Stimulated activated CD4-positive, alpha-beta T cell treated with anti-CD3 and anti-CD28 coated beads, Interleukin-12 subunit alpha, Interleukin-12 subunit beta, amount 100 ng/mL, for 4 hours (primary cell): ENCODE data around the gene CHKA.

Experiments used
- DNase-seq: peaks from one replicate; pipeline ENCODE4 v3.0.0-alpha.2; 2020

The CHKA gene

DNA sequence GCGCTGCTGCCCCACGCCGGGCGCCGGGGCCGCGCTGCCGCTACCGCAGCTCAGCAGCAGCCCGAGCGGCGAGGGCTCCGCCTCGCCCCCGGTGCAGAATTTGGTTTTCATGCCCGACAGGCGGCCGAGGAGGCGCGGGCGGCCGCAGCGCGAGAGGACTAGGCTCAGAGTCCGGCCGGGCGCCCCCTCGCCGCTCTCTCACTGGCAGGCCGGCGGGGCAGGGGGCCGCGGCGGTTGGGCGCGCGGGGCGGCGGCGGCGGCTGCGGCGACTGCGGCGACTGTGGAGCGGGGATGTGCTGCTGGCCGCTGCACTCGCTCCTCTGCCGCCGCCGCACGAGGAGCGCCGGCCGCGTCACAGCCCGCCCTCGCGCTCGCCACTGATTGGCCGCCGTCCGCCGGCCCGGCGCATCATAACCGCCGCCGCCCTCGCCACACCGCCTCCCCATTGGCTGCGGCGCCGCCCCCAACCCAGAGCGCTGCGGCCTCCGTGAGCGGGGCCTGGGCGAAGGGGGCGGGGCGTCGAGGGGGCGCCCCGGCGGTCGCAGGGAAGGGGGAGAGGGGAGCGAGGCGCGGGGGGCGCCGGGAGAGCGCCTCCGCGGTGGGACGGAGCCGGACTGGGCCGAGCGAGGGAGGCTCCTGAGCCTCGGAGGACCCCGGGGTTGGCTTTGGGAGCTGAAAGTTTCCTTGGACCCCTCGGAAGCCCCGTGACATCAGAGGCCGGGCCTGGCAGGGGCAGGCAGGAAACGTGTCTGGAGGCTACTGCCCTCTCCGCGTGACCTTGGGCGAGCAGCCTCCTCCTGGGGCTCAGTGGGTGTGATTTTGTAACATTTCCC lies at the start of gene CHKA:
Gene CHKA, minus strand, starts transcription at position 322 of the 833 bp plus-strand sequence. Its CDS starts 211 bp downstream, at position 111.
- DNase-seq: peak; percentile 88

DNA sequence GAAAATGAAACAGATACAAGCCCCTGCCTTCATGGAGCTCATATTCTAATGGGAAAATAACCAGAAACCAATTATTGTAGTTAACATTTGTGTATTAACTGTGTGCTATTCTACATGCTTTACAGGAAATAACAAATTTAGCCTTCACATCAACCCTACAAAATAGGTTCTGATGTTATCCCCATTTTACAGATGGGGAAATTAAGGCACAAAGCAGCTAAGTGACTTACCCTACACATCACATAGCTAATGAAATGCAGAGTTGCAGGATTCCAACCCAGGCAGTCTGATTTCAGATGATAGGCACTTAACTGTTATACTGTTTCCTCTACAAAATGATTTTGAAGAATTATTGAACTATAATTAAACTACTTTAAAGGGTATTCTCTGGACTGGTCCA lies 48.3 kb upstream of the CHKA start:
- DNase-seq: no peak

DNA sequence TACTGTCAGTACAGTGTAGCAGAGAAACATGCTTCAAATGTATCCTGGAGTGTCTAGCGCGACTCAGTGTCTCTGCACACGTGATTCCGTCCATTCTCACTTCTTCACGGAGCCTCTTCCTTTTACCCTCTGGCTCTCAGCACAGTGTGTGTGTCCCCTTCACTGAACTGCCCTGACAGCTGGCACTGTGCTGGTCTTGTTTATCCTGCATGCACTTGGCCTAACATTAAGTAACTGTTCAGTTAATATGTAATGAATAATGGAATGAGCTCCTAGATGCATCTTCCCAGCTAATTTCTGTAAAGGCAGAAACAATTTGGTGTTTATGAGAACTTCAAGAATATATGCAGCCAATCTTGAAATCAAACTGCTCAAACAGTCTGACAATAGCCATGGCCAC lies 47.5 kb upstream of the CHKA start:
- no peak for DNase-seq

DNA sequence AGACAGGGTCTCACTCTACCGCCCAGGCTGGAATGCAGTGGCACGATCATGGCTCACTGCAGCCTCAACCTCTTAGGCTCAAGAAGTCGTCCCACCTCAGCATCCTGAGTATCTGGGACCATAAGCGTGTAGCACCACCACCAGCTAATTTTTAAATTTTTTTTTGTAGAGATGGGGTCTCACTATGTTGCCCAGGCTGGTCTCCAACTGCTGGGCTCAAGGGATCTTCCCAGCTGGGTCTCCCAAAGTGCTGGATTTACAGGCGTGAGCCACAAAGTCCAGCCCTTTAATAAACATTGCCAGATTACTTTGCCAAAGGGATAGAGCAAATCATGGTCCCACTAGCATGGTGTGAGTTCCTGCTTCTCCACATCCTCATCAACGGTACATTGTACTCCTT lies 46.3 kb upstream of the CHKA start:
- DNase-seq: no peak

DNA sequence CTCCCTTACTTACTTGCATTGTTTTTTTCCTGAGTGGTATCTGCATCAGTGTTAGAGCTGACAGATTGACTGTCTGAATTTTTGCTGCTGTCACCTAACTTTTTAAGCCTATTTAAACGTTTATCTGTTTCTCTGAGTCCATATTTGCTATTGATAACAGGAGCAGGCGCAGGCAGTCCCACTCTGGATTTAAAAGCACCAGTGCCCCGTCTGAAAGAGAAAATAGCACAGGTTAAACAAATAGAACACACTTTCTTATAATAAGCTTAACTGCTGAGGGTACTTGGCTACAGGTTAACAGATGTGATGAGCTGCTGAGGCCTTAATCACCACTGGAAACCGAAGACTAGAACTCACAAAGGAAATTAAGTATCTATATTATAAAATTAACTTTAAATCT lies 45.8 kb upstream of the CHKA start:
- DNase-seq: no peak

DNA sequence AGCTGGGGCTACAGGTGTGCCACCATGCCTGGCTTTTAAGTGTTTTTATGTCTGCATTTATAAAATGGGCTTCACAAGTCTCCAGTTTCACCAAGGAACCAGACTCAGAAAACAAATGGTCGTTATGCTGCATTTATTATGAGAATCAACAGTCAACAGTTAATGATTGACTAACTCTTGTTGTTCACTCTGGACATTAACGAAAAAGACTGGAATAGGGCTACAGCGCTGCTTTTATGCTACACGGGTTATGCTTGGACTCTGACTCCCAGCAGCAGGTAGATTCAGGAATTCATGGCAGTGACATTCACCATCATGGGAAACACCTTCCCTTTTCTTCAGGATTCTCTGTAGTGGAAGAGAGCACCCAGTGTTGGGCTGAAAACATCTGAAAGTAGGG lies 44.4 kb upstream of the CHKA start:
- no peak for DNase-seq

DNA sequence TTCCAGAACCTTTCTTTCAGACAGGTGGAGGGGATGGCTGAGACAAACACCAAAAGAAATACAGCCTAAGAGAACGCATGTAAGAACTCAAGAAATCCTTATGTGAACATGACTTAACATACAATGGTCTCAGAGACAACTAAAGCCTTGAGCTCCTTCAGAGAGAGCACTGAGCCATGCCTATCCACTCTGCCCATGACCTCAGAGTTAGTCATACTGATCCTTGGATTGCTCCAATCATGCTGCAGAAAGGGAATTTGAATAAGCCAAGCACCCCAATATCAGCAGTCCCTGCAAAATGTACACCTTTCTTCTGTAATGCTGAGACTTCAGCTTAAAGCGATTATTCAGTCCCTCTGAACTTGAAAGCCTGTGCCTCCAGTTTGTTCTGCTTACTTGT lies 43.2 kb upstream of the CHKA start:
- DNase-seq: no peak

DNA sequence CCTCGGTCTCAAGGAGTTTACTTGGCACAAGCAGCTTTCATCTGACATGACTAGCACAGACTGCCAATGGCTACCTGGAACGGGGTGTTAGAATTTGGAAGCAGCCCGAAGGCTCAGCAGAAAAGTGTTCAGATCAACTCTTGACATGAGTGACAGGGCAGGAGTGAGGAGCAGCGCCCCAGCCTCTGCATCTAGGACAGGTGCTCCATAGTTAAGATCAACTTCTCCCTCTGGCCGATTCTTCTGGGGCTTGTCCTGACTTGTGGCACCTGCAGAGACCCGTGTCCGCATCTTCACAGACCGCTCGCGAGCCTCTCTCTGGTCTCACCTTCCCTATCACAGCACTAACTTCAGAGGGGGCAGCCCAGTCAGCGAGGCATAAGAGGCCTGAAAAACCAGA lies 42.5 kb upstream of the CHKA start:
- DNase-seq: no peak

DNA sequence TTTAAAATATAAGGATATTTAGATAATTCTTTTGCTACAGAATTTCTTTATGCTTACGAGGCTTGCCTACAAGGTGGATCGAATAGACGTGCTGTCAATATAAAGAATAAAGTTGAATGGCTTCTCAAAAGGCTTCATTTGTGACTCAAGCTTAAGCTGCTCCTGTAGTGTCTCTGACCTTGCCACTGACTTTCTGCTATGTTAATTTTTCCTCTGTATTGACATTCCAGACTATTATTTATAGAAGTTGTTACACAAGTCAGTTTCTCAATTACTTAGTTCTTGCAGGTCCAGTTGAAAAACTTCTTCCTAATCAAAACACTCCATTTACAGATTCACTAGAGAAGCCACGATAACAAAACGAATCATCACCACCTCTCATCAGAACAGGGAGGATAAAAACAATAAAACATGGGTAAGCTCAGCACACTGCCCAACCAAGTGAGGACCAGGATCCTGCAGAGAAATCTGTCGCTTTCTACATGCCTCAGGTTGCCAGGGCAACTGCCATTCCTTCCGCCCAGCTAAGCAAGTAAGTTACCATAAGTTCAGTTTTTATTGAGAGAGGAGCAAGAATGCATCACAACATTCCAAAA lies 39.0 kb upstream of the CHKA start:
- no peak for DNase-seq

DNA sequence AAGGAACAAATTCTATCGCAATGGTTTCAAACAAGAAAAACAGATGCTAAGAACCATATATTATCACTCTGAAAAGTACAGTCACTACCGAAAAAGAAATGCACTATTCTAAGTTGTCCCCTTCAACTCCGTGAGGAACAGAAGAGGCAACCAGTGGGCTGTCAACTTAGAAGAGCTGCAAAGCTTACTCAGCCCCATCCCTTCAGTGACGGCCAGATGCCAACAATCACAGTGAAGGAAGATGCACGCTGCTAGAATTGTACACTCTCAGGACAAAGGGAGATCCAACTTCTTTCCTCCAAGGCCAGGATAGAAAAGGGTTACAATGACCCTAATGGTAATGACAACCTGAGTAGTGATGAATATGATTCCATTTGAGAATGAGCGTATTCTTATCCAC lies 38.5 kb upstream of the CHKA start:
- no peak for DNase-seq

DNA sequence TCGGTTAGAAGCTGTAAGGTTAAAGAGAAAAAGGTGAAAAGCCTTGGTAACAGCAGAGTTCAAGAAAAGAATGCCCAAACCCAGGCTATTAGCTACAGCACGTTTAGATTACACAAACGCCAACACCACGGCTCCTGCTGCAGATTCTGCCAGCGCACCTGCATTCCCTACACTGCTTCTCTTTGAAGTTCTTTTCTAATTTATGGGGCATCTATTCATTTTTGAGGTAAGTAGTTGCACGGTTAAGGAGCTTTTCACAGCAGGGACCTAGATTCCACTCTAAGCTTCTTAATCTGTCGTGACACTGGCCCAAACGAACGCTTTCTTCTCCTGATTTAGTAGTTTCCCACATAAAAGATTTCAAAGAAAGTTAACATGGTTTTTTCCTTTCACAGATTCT lies 38.0 kb upstream of the CHKA start:
- DNase-seq: no peak

DNA sequence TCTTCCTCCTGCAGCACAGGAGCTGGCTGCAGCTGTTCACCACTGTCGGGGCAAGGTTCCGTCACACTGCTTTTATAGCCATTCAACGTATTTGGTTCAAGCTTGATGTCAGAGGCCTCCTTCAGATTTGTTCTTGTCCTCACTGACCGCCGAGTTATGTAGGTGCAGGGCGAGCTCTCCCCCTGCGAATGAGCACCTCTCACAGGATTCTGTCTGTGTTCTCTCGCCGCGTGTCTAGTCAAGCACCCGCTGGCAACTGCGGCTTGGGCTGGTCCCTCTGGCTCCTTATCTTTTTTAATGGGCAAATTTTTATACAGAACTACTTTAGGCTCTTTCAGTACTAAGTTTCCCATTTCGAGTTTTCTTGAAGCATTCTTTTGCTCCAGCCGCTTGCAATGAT lies 37.4 kb upstream of the CHKA start:
- DNase-seq: no peak

DNA sequence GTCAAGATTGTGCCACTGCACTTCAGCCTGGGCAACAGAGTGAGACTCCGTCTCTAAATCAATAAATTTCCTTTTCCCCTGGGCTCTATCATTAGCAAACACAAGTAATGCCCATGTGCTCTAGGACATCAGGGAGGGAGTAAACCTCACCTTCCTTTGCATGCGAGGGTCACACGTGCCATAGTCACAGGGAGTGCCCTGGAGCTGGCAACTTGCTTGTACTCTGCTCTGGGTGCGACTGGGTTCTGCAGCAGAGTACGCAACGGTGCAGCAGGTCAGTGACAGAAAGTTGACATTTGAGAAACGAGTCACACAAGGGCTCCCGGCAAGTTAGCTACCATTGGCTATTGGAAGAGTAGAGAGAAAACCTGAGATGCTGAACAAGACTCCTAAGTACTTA lies 32.6 kb upstream of the CHKA start:
- DNase-seq: no peak

DNA sequence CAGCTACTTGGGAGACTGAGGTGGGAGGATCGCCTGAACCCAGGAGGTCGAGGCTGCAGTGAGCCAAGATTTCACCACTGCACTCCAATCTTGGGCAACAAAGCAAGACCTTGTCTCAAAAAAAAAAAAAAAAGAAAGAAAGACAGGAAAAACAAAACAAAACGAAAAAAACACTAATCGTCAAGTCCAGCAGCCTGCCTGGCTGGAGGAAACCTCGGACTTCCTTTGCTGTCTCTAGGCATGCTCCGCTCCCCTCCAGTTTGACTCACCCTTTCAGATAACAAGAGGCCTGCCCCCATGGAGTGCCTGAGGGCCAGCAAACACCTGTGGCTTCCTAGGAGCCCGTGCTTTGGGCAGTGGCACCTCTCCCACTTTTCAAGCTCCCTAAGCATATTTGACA lies 28.8 kb upstream of the CHKA start:
- no peak for DNase-seq

DNA sequence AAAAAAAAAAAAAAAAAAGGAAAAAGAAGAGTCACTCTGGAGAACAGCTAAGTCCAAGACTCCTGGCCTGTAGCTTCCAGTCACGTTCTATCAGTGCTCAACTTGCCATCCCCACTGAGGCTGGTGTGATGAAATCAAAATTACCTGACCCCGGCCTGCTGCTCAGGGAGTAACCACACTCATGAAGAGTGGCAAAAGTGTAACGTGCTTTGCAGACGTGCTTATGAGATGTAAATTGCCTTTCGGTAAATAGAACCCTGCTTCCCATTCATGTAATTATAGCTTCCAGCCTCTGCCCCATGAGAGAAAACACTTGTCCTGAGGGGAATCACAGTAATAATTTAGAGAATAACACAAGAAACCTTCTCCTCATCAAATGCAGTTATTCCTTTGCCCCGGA lies 28.2 kb upstream of the CHKA start:
- no peak for DNase-seq

DNA sequence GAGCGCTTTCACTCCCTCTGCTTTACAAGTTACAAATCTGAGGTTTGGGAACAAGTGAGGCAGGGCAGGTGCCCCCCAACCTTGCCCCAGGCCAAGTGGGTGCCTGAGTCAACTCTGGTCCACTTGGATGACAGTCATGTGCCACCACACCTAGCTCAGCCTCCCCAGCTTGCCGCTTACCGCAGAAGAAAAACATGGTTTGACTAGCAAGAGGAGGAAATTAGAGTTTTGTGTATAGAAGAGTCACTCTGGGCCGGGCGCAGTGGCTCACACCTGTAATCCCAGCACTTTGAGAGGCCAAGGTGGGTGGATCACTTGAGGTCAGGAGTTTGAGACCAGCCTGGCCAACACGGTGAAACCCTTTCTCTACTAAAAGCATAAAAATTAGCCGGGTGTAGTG lies 27.7 kb upstream of the CHKA start:
- DNase-seq: no peak

DNA sequence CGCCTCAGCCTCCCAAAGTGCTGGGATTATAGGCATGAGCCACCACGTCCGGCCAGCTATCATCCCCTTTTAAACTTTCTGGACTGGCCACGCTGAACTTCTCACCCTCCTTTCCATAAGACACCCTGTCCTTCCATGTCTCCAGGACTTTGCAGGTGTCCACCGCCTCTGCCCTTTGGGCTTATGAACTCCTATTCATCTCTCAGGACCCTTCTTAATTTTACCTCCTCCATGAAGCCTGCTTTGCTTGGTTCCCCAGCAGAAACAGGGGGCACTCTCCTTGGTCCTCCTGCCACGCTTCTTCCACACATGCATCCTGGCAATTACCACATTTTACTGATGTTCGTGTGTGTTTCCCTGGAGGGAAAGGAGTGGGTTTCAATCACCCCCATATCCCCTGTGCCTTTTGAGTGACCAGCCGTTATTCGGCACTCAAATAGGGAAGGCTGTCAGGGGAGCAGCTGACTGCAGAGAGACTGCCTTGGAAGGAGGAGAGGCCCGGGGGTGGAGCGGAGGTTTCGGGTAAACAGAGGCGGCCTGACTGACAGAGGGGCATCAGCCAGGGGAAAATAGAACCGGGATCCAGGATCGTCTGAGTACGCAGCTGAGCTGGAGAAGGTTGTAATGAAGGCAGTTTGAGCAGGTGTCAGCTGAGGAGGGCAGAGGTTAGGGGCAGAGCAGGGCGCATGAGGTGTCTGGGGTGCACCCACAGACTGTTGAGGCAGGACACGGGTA lies 27.1 kb upstream of the CHKA start:
- no peak for DNase-seq

DNA sequence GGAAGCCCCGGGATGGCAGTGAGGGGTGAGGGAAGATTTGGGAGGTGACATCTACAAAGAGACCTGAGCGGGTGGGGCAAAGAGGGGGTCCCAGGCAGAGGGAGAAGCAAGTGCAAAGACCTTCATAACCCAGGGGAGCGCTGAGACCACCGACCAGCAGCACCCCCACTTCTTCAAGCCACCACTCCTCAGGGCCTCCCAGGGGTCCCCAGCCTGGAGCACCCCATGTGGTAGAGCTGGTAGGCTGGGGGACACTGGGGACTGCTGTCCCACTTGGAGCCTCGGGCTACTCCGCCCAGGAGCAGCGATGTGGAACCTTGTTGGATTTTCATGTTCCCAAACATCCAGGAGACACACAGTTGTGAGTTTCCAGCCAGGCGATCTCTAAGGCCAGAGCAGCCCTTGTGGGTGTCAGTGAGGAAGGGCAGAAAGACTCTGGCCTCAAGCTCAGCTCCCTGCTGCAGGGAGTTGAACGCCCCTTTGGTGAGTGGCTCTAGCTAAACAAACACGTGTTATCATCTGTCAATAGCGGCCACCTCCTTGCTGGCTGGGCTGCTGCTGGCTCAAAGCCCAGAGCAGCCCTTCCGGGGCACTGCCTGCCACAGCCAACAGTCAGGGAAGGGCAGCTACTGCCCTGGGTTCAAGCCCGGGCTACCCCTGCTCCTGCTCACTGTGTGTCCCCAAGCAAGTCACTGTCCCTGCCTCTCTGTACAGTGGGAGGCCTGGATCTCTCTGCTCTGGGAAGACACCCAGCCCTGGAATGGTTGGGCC lies 25.7 kb upstream of the CHKA start:
- DNase-seq: no peak

DNA sequence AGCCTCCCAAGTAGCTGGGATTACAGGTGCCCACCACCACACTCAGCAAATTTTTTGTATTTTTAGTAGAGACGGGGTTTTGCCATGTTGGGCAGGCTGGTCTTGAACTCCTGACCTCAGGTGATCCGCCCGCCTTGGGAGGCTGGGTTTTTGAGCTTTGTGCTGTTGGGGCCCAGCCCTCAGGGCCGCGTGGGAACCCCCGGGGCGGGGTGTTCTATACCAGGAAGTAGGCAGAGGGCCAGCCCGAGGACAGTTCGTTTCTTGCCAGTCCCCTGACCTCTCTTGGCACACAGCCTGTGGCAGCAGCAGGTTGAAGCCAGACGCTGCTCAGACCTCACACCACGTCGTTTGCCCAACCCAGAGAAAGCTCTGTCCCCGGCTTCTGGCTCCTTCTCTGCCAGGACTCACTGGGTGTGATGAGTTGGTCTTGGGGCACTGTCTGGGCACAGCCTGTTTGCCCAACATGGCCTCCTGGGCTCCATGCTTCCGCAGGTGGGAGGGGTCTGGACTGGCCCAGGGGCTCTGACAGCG lies 24.9 kb upstream of the CHKA start:
- DNase-seq: no peak

DNA sequence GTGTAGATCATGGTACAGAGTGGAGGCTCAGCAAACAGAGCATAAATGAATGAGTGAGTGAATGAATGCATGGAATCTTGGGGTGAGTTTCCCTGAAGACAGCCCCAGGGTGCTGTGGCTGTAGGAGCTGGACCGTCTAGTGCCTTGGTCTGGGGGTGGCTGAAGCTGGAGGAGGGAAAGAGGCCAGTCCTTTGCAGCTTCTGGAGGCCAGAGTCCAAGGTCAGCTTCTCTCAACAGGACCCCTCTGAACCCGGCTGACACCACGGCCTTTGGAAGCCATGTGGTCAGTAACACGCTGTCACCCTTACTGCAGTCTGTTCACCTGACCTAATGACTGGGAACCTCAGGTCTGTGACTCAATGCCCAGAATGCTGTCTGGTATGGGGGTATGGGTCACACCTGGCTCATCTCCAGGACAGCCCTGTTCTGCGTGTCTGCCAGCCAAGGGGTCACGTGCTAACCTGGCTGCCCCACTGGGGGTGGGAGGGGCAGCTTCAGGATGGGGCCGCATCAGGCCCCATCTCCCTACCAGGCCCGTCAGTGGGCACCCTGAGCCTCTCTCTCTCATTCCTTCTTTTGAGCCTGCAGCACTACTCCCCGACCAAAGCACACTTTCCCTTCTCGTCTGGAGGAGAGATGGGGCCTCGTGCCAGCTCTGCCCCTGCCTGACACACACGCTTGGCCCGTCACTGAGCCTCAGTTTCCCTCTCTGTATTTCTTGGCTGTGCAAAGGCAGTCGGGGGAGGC lies 24.1 kb upstream of the CHKA start:
- DNase-seq: no peak

DNA sequence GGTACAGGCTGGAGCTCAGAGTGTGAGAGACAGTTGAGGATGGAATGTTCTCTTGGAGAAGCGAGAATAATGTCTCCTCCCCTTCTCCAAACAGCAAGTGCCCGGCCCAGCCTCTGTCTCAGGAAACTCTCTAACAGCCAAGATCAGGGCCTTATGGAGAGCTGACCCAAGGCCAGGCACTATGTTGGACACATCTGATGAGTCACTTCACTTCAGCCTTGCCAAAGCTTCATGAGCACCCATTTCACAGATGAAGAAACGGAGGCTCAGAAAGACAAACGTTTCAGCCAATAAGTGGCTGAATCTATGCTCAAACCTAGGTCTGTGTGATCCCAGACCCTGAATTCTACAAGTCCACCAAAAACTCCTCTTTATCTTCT lies 22.1 kb upstream of the CHKA start:
- no peak for DNase-seq
